T-cell (primary cell): Measurements from ENCODE around the gene XBP1. TPM values are rescaled to one million over a fixed set of nuclear protein-coding genes. Genes with fewer than 3 reads are reported as not detected.
"Not testable (repeated sequence)": the region's sequence is repeated elsewhere in the genome, so short reads cannot be mapped to it uniquely, and the experiment has no call there.

Experiments
- ATAC-seq, 4 experiments: fragments of 200-7000 bp in 3 of 4; fragments of 150-1000 bp in 1 of 4; cut with Tn5 transposase; replicated peaks in 1 of 4; 1 replicate in 3 of 4; 2 replicates in 1 of 4; pipeline ENCODE4 v1.10.0; 2021; ENCODE audit warnings: moderate library complexity in 3 of 4, mild to moderate bottlenecking in 2 of 4, moderate number of reproducible peaks in 1 of 4
- CTCF ChIA-PET, 2 donors: fragments of 300-600 bp; sonication (Branson Sonifier 250); formaldehyde crosslinking; loops; one replicate each; lab custom pipeline; 2022; ENCODE audit warnings: antibody characterized with exemption in 2 of 2; lab: Charles Lee
- POLR2A ChIA-PET, 2 donors: fragments of 300-600 bp; sonication (Branson Sonifier 250); formaldehyde crosslinking; loops; one replicate each; lab custom pipeline; 2022; ENCODE audit warnings: antibody characterized with exemption in 2 of 2; lab: Charles Lee
- DNase-seq, 35 experiments: peaks; one replicate each; pipeline versions ENCODE4 v3.0.0 to v3.0.0-alpha.2; 2013 to 2023
- H3K27ac ChIP-seq: one replicate; pipeline ENCODE4 v1.5.1; 2013; ENCODE audit warnings: low read length
- H3K27me3 ChIP-seq, 2 experiments: replicated peaks in 1 of 2; 1 replicate in 1 of 2; 2 replicates in 1 of 2; pipeline versions ENCODE4 v1.6.1 to v1.7.0; 2013; ENCODE audit warnings: low read length in 1 of 2, mixed read lengths in 1 of 2; ENCODE audit not compliant: control insufficient read depth in 2 of 2, insufficient read depth in 2 of 2; ENCODE audit errors: extremely low read depth in 1 of 2
- H3K36me3 ChIP-seq, 2 donors: 1 replicate in 1 of 2; 2 replicates in 1 of 2; pipeline versions ENCODE4 v1.6.1 to v1.7.0; 2013; ENCODE audit warnings: low read length in 1 of 2; ENCODE audit not compliant: control insufficient read depth in 2 of 2, insufficient read depth in 1 of 2; ENCODE audit errors: extremely low read depth in 1 of 2
- H3K4me1 ChIP-seq, 2 experiments: 1 replicate in 1 of 2; 2 replicates in 1 of 2; pipeline versions ENCODE4 v1.6.1 to v1.7.0; 2013; ENCODE audit warnings: low read length in 2 of 2, mixed read lengths in 1 of 2; ENCODE audit not compliant: insufficient read depth in 2 of 2, control insufficient read depth in 1 of 2; ENCODE audit errors: extremely low read depth in 1 of 2
- H3K4me3 ChIP-seq, 2 donors: 1 replicate in 1 of 2; 2 replicates in 1 of 2; pipeline versions ENCODE4 v1.5.1 to v1.7.0; 2013; ENCODE audit warnings: mild to moderate bottlenecking in 2 of 2, low read length in 1 of 2, moderate library complexity in 1 of 2; ENCODE audit not compliant: control insufficient read depth in 1 of 2; ENCODE audit errors: extremely low read depth in 1 of 2
- H3K9me3 ChIP-seq: 2 replicates; pipeline ENCODE4 v1.7.0; 2013
- H3K27ac Mint-ChIP-seq, 2 donors: one replicate each; pipeline ENCODE4 v1.8.0; 2020 to 2021; ENCODE audit warnings: mild to moderate bottlenecking in 2 of 2, mixed read lengths in 2 of 2
- H3K27me3 Mint-ChIP-seq, 2 donors: one replicate each; pipeline ENCODE4 v1.8.0; 2021 to 2022; ENCODE audit warnings: mixed read lengths in 2 of 2
- H3K36me3 Mint-ChIP-seq: one replicate; pipeline ENCODE4 v1.8.0; 2021; ENCODE audit warnings: mixed read lengths
- H3K4me1 Mint-ChIP-seq, 3 donors: one replicate each; pipeline ENCODE4 v1.8.0; 2020 to 2022; ENCODE audit warnings: mixed read lengths in 3 of 3, mild to moderate bottlenecking in 1 of 3
- H3K4me3 Mint-ChIP-seq, 3 donors: one replicate each; pipeline ENCODE4 v1.8.0; 2020 to 2022; ENCODE audit warnings: mild to moderate bottlenecking in 3 of 3, mixed read lengths in 3 of 3, moderate library complexity in 3 of 3
- H3K9me3 Mint-ChIP-seq, 3 donors: one replicate each; pipeline ENCODE4 v1.8.0; 2020 to 2022; ENCODE audit warnings: mixed read lengths in 3 of 3
- WGBS: methylation state at CpG from one replicate; pipeline ENCODE4 v1.1.5; 2013; ENCODE audit warnings: missing lambda C conversion rate; ENCODE audit not compliant: insufficient coverage; 5-methylcytosine and 5-hydroxymethylcytosine counted together
- total RNA-seq, 35 experiments: library from RNA in 6 of 35; stranded (reverse) in 6 of 35; fragments of 120-200 nt in 1 of 35; gene quantifications; one replicate each; pipeline versions ENCODE4 v1.2.1 to v1.2.4 and lab custom pipeline; 2013 to 2026

The XBP1 gene
- total RNA-seq, 5 donors from 2014 or later (not counting 1 experiment from before 2014, with no cell fraction given) = 132 to 205 (median 140) TPM

GRCh38 chr22:28808716-28809355 lies 8.5 kb upstream of the XBP1 start:
- DNase-seq (no peak), ATAC-seq (no peak)
- CTCF ChIA-PET = interaction anchor here in 1 of 2 donors (0.6 to 1.4 kb wide), 2 partner anchors 18 to 198 kb away, joined by 3 to 4 read pairs; no protein-coding TSS in a partner anchor
- peaks cover 0 to 8% of the 10 kb centered on the region in 2 donors for H3K36me3 ChIP-seq
- POLR2A ChIA-PET = interaction anchor here in 1 of 2 donors (1.2 kb wide), 1 partner anchor 8 kb away, joined by 4 read pairs; the partner anchor contains the start of gene XBP1
- peaks cover 36 to 53% of the 10 kb centered on the region in 2 experiments for H3K4me1 ChIP-seq
- peaks cover 58 to 68% (median 64%) of the 10 kb centered on the region in 3 donors for H3K4me1 Mint-ChIP-seq
- peak overlapping the region; percentile 14 for H3K27ac ChIP-seq
- no peaks in the 10 kb centered on the region for H3K9me3 Mint-ChIP-seq
- H3K36me3 Mint-ChIP-seq = peaks cover 7% of the 10 kb centered on the region
- H3K9me3 ChIP-seq = no peaks in the 10 kb centered on the region
- H3K27me3 ChIP-seq = no peaks in the 10 kb centered on the region
- H3K4me3 Mint-ChIP-seq = peak overlapping the region in 1 of 3 donors; percentile 81
- H3K27me3 Mint-ChIP-seq = no peaks in the 10 kb centered on the region
- H3K4me3 ChIP-seq = no peak overlapping the region
- H3K27ac Mint-ChIP-seq = peak overlapping the region; percentile 8 to 84

GRCh38 chr22:28805426-28805825 lies 5.1 kb upstream of the XBP1 start:
- H3K4me3 Mint-ChIP-seq, H3K9me3 ChIP-seq, H3K27ac ChIP-seq, DNase-seq, H3K9me3 Mint-ChIP-seq, H3K36me3 ChIP-seq, ATAC-seq, CTCF ChIA-PET, H3K4me3 ChIP-seq, H3K36me3 Mint-ChIP-seq, H3K27me3 Mint-ChIP-seq, H3K27me3 ChIP-seq: not testable (repeated sequence)
- 100% methylated on average over 1 of the region's 5 CpGs for WGBS
- POLR2A ChIA-PET = interaction anchor here in 1 of 2 donors (0.7 kb wide), 1 partner anchor 100 kb away, joined by 6 read pairs; no protein-coding TSS in a partner anchor
- peaks cover 22 to 43% of the 10 kb centered on the region in 2 experiments for H3K4me1 ChIP-seq
- H3K4me1 Mint-ChIP-seq = peaks cover 37 to 56% (median 48%) of the 10 kb centered on the region in 3 donors
- peak overlapping the region in 1 of 2 donors; percentile 18 for H3K27ac Mint-ChIP-seq

- ChIA-PET POLR2A (interaction anchor here (0.7 to 1.4 kb wide), 3 partner anchors 16 to 20 kb away, joined by 4 to 7 read pairs (median 4); no protein-coding TSS in a partner anchor), CTCF (interaction anchor here (0.6 to 4.9 kb wide), 10 partner anchors 10 to 277 kb away, joined by 3 to 35 read pairs (median 4); partner anchors contain the start of gene CCDC117 (in 1 of the 2))
- Histone ChIP-seq H3K27ac (no peak overlapping the region), H3K4me1 (peaks cover 16 to 30% of the 10 kb centered on the region in 2 experiments), H3K36me3 (peaks cover 8 to 10% of the 10 kb centered on the region in 2 donors), H3K4me3 (no peak overlapping the region), H3K9me3 (no peaks in the 10 kb centered on the region), H3K27me3 (no peaks in the 10 kb centered on the region)
- ATAC-seq (peak in 1 of 4 experiments; percentile 20), DNase-seq (peak in 1 of 35 experiments; percentile 26)
- Mint-ChIP-seq H3K4me1 (peaks cover 30 to 47% (median 41%) of the 10 kb centered on the region in 3 donors), H3K27ac (peak overlapping the region; percentile 90 to 93), H3K4me3 (peak overlapping the region; percentile 84 to 97 (median 84)), H3K27me3 (no peaks in the 10 kb centered on the region), H3K36me3 (peaks cover 13% of the 10 kb centered on the region), H3K9me3 (no peaks in the 10 kb centered on the region)
- WGBS = 38% methylated on average over 1 of the region's 7 CpGs
Observed at GRCh38 chr22:28802595-28803123, 2.3 kb upstream of the XBP1 start.

GRCh38 chr22:28801845-28802594 lies 1.7 kb upstream of the XBP1 start:
- CTCF ChIA-PET = interaction anchor here (0.6 to 4.9 kb wide), 12 partner anchors 10 to 277 kb away, joined by 3 to 35 read pairs (median 4); partner anchors contain the start of gene CCDC117 (in 1 of the 2)
- Mint-ChIP-seq H3K36me3 (peaks cover 12% of the 10 kb centered on the region), H3K27me3 (no peaks in the 10 kb centered on the region), H3K4me1 (peaks cover 34 to 53% (median 45%) of the 10 kb centered on the region in 3 donors), H3K9me3 (no peaks in the 10 kb centered on the region), H3K4me3 (peak overlapping the region; percentile 84 to 97 (median 84)), H3K27ac (peak overlapping the region; percentile 90 to 93)
- Histone ChIP-seq H3K27me3 (no peaks in the 10 kb centered on the region), H3K27ac (peak overlapping the region; percentile 84), H3K9me3 (no peaks in the 10 kb centered on the region), H3K36me3 (peaks cover 6 to 15% of the 10 kb centered on the region in 2 donors), H3K4me3 (peak overlapping the region; percentile 74 to 99), H3K4me1 (peaks cover 18 to 35% of the 10 kb centered on the region in 2 experiments)
- no CpG with 5 or more reads among the region's 14 CpGs for WGBS
- POLR2A ChIA-PET = interaction anchor here (0.7 to 1.4 kb wide), 3 partner anchors 15 to 20 kb away, joined by 4 to 7 read pairs (median 4); no protein-coding TSS in a partner anchor
- DNase-seq (no peak), ATAC-seq (no peak)

- peak overlapping the region; percentile 98 to 99 for H3K27ac Mint-ChIP-seq
- H3K9me3 Mint-ChIP-seq = no peaks in the 10 kb centered on the region
- H3K4me1 Mint-ChIP-seq = peaks cover 53 to 66% (median 63%) of the 10 kb centered on the region in 3 donors
- no peaks in the 10 kb centered on the region for H3K27me3 Mint-ChIP-seq
- DNase-seq = peak in 12 of 35 experiments; percentile 8 to 42 (median 28)
- peak; percentile 20 to 60 (median 51) for ATAC-seq
- peaks cover 34% of the 10 kb centered on the region for H3K36me3 Mint-ChIP-seq
- Histone ChIP-seq H3K9me3 (no peaks in the 10 kb centered on the region), H3K36me3 (peaks cover 10 to 38% of the 10 kb centered on the region in 2 donors), H3K4me3 (peak overlapping the region; percentile 74 to 99), H3K27me3 (no peaks in the 10 kb centered on the region), H3K4me1 (peaks cover 19 to 47% of the 10 kb centered on the region in 2 experiments), H3K27ac (peak overlapping the region; percentile 88)
- 0% methylated on average over 29 of the region's 31 CpGs for WGBS
- peak overlapping the region; percentile 92 to 97 (median 94) for H3K4me3 Mint-ChIP-seq
- ChIA-PET POLR2A (interaction anchor here (0.9 to 2.8 kb wide), 6 partner anchors 12 to 273 kb away, joined by 3 to 23 read pairs (median 5); partner anchors contain the start of genes KREMEN1 (in 1 of the 2) and ZNRF3 (in 1 of the 2)), CTCF (interaction anchor here (1.1 to 4.9 kb wide), 5 partner anchors 9 to 33 kb away, joined by 3 to 35 read pairs (median 8); no protein-coding TSS in a partner anchor)
Observed at GRCh38 chr22:28799606-28800307, 612 bp downstream of the XBP1 start.
